Upper lobe of left lung (tissue), 4 donors: ENCODE measurements around the gene EIF1AD.

Experiments
- EP300 ChIP-seq, 4 donors: sonication (generic); formaldehyde crosslinking; IDR thresholded peaks; one replicate each; pipeline ENCODE4 v1.5.1; 2017; ENCODE audit warnings: antibody characterized with exemption in 4 of 4, control low read depth in 2 of 4
- POLR2A ChIP-seq, 4 donors: fragments of 450-650 bp; IDR thresholded peaks; one replicate each; pipeline ENCODE4 v1.5.1; 2016 to 2017; ENCODE audit warnings: antibody characterized with exemption in 4 of 4, mild to moderate bottlenecking in 2 of 4

- TF ChIP-seq EP300 (IDR thresholded peaks at IDR 0.05): no peak
- TF ChIP-seq POLR2A (IDR thresholded peaks at IDR 0.05): no peak
Observed at GRCh38 chr11:65954771-65955170, 47.2 kb downstream of the EIF1AD start.
